Neural cell (in vitro differentiated cells): ENCODE results near the gene NHSL2. TPM values are rescaled to one million over a fixed set of nuclear protein-coding genes. Genes with fewer than 3 reads are reported as not detected.

ENCODE experiments used
- H2AFZ ChIP-seq: fragments of 200-600, 300-800 bp; sonication (generic), shearing (Covaris generic); 2 replicates; pipeline ENCODE4 v1.6.0; 2014; ENCODE audit warnings: low read depth, mild to moderate bottlenecking, antibody characterized with exemption, low read length, moderate library complexity
- H3F3A ChIP-seq: fragments of 200-600 bp; shearing (Covaris generic); 2 replicates; pipeline ENCODE4 v1.6.1; 2016; ENCODE audit warnings: mild to moderate bottlenecking, moderate library complexity, mixed read lengths, antibody characterized with exemption, low read length; ENCODE audit not compliant: insufficient read depth, poor library complexity, severe bottlenecking
- H3K27ac ChIP-seq: fragments of 200-600, 300-800 bp; sonication (generic), shearing (Covaris generic); 2 replicates; pipeline ENCODE4 v1.5.1; 2014; ENCODE audit warnings: mild to moderate bottlenecking, low read length, moderate library complexity
- H3K27me3 ChIP-seq: fragments of 300-800, 200-600 bp; sonication (generic), shearing (Covaris generic); 2 replicates; pipeline ENCODE4 v1.6.0; 2014; ENCODE audit warnings: mild to moderate bottlenecking, low read depth, low read length, moderate library complexity; ENCODE audit not compliant: insufficient read depth
- H3K36me3 ChIP-seq: fragments of 300-800, 200-600 bp; sonication (generic), shearing (Covaris generic); 2 replicates; pipeline ENCODE4 v1.5.1; 2014; ENCODE audit warnings: mild to moderate bottlenecking, antibody characterized with exemption, low read length, moderate library complexity; ENCODE audit not compliant: insufficient read depth
- H3K4me2 ChIP-seq: fragments of 300-800, 200-600 bp; sonication (generic), shearing (Covaris generic); 2 replicates; pipeline ENCODE4 v1.6.0; 2014; ENCODE audit warnings: mild to moderate bottlenecking, low read length
- H3K4me3 ChIP-seq: fragments of 300-800, 200-600 bp; sonication (generic), shearing (Covaris generic); 2 replicates; pipeline ENCODE4 v1.5.1; 2014; ENCODE audit warnings: mild to moderate bottlenecking, low read length, moderate library complexity
- H3K79me2 ChIP-seq: fragments of 200-600 bp; shearing (Covaris generic); replicated peaks from 2 replicates; pipeline ENCODE4 v1.6.0; 2014; ENCODE audit warnings: mild to moderate bottlenecking, low read length, moderate library complexity; ENCODE audit not compliant: insufficient read depth
- H3K9ac ChIP-seq: fragments of 300-800, 200-600 bp; sonication (generic), shearing (Covaris generic); 2 replicates; pipeline ENCODE4 v1.6.1; 2016; ENCODE audit warnings: mild to moderate bottlenecking, low read length, mixed read lengths
- H3K9me2 ChIP-seq: fragments of 200-600 bp; shearing (Covaris generic); 2 replicates; pipeline ENCODE4 v1.6.1; 2016; ENCODE audit warnings: mild to moderate bottlenecking, low read length, mixed read lengths; ENCODE audit not compliant: insufficient read depth
- H3K9me3 ChIP-seq: fragments of 200-600, 300-800 bp; sonication (generic), shearing (Covaris generic); 2 replicates; pipeline ENCODE4 v1.6.1; 2016; ENCODE audit warnings: mild to moderate bottlenecking, mixed run types, low read length, moderate library complexity, mixed read lengths
- H4K20me1 ChIP-seq: fragments of 200-600 bp; shearing (Covaris generic); 2 replicates; pipeline ENCODE4 v1.6.1; 2016; ENCODE audit warnings: mild to moderate bottlenecking, mixed run types; ENCODE audit not compliant: insufficient read depth
- CTCF ChIP-seq: fragments of 450-650 bp; IDR thresholded peaks from 2 replicates; pipeline ENCODE4 v1.5.1; 2014; ENCODE audit warnings: antibody characterized with exemption, mild to moderate bottlenecking, moderate library complexity; ENCODE audit not compliant: poor library complexity, severe bottlenecking
- EP300 ChIP-seq: fragments of 450-650 bp; conservative IDR thresholded peaks from 2 replicates; pipeline ENCODE4 v1.6.1; 2014; ENCODE audit warnings: antibody characterized with exemption, mild to moderate bottlenecking, moderate library complexity; ENCODE audit not compliant: poor library complexity, severe bottlenecking
- MXI1 ChIP-seq: fragments of 450-650 bp; conservative IDR thresholded peaks from 2 replicates; pipeline ENCODE4 v1.6.1; 2014; ENCODE audit warnings: antibody characterized with exemption, mild to moderate bottlenecking; ENCODE audit not compliant: poor library complexity, severe bottlenecking
- POLR2AphosphoS5 ChIP-seq: IDR thresholded peaks from 2 replicates; pipeline ENCODE4 v1.6.1; 2012
- REST ChIP-seq: IDR thresholded peaks from 2 replicates; pipeline ENCODE4 v1.6.1; 2012; ENCODE audit warnings: borderline replicate concordance
- SMC3 ChIP-seq: fragments of 450-650 bp; conservative IDR thresholded peaks from 2 replicates; pipeline ENCODE4 v1.6.1; 2014; ENCODE audit warnings: antibody characterized with exemption, mild to moderate bottlenecking, moderate library complexity; ENCODE audit not compliant: poor library complexity
- polyA plus RNA-seq: library from polyadenylated mRNA; depleted of rRNA; stranded (reverse); fragments of >200 nt; gene quantifications from 2 replicates; pipeline ENCODE4 v1.2.3, GENCODE V29; 2014

NHSL2 gene
- polyA plus RNA-seq, 1 donor from 2014 or later: 0.87 TPM

DNA sequence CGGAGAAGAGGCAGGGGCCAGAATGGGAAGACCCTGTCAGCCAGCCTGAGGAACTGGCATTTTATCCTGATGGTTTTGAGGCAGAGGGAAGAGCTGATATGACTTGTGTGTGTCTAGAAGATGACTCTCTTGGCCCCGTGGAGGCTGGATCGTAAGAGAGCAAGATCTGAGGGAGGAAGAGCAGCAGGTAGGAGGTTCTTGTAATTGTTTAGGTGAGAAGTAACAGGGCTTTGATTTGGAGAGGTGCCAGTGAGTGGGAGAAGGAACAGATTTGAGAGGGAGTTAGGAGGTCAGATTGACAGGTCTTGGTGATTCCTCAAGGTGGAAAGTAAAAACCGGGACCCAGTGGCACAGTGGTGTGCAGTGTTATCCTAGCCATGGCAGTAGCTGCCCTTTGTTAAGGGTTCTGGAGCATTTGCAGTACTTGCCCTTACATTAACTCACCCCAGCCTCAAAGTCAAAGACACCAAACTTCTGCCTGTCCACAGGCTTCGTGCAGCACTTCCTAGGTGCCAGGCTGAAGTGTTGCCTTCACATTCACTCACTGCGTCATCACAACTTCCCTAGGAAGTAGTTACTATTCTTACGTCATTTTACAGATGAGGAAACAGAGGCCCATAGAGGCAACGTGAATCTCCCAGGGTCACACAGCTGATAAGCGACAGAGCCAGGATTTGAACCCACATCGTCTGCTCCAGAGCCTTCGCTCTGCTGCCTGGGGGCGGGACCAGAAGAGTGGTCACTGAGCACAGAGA lies 197.4 kb downstream of the NHSL2 start:
- Histone ChIP-seq H3F3A (no peaks in the 10 kb centered on the region), H3K9me2 (no peaks in the 10 kb centered on the region), H3K27me3 (no peaks in the 10 kb centered on the region), H3K4me2 (no peak overlapping the region), H3K4me3 (no peak overlapping the region), H2AFZ (no peak overlapping the region), H3K79me2 (no peaks in the 10 kb centered on the region), H3K36me3 (no peaks in the 10 kb centered on the region), H3K27ac (no peak overlapping the region), H3K9ac (no peak overlapping the region), H4K20me1 (no peaks in the 10 kb centered on the region), H3K9me3 (no peaks in the 10 kb centered on the region)
- TF ChIP-seq POLR2AphosphoS5: no peak
- TF ChIP-seq REST: no peak
- no peak for TF ChIP-seq MXI1
- TF ChIP-seq SMC3: no peak
- TF ChIP-seq CTCF: no peak
- TF ChIP-seq EP300: no peak

DNA sequence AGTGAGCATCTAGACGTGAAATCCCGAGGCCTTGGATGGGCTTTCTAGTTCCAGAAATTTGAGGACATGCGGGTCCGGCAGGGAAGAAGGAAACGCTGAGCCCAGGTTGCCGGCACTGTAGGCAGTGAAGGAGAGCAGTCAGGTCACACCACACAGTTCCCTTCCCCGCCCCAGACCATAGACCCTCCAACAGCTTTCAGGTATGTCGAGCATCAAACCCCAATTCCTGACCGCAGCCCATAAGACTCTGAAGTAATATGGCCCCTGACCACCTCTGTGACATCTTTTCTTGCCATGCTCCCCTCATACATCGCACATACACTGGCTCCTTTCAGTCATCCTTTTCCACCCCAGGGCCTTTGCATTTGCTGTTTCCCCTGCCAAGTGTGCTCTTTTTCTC lies 198.0 kb downstream of the NHSL2 start:
- Histone ChIP-seq H3K27me3 (no peaks in the 10 kb centered on the region), H2AFZ (no peak overlapping the region), H3K4me2 (no peak overlapping the region), H3K9me2 (no peaks in the 10 kb centered on the region), H3K9ac (no peak overlapping the region), H3K9me3 (no peaks in the 10 kb centered on the region), H3K27ac (no peak overlapping the region), H3F3A (no peaks in the 10 kb centered on the region), H3K4me3 (no peak overlapping the region), H4K20me1 (no peaks in the 10 kb centered on the region), H3K36me3 (no peaks in the 10 kb centered on the region), H3K79me2 (no peaks in the 10 kb centered on the region)
- no peak for TF ChIP-seq SMC3
- TF ChIP-seq CTCF: no peak
